Stimulated activated CD4-positive, alpha-beta T cell treated with anti-CD3 and anti-CD28 coated beads, TNF-alpha, amount 100 ng/mL, for 24 hours (primary cell): Measurements from ENCODE around the gene ABCC3.
"Not testable (repeated sequence)": the region's sequence is repeated elsewhere in the genome, so short reads cannot be mapped to it uniquely, and the experiment has no call there.

Experiments used
- DNase-seq, 3 experiments: peaks; one replicate each; pipeline ENCODE4 v3.0.0-alpha.2; 2020; ENCODE audit warnings: low read depth in 3 of 3

ABCC3 gene

DNA sequence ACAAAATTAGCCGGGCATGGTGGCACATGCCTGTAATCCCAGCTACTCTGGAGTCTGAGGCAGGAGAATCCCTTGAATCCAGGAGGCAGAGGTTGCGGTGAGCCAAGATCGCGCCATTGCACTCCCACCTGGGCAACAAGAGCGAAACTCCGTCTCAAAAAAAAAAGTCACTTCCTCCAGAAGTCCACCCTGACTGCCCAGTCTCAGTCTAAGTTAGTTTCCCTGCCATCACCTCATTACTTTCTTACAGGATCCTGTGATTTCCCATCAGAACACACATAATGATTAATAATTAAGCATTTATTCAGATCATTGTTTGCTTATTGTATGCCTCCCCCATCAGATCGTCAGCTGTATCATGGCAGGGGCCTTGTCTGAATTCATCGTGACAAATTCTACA, 31.6 kb downstream of the ABCC3 start:
- DNase-seq, result no peak

DNA sequence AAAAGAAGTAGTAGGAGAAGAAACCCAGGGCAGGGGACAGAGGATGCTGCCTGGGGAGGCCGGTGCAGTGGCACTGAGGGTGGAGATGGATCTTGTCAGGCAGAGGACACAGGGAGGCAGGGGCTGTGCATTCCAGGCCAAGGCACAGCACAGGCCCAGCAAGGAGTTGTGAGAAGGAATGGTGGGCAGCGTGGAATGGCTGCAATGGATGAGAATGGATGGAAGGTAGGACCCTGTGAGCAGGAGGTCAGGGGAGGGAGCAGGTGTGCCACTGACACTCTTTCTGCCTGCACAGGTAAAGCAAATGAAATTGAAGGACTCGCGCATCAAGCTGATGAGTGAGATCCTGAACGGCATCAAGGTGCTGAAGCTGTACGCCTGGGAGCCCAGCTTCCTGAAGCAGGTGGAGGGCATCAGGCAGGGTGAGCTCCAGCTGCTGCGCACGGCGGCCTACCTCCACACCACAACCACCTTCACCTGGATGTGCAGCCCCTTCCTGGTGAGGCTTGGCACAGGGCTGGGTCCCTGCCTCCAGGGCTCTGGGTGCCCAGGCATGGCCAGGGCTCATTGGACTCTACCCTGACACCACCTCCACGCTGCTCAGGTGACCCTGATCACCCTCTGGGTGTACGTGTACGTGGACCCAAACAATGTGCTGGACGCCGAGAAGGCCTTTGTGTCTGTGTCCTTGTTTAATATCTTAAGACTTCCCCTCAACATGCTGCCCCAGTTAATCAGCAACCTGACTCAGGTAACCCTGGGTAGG, 32.8 kb downstream of the ABCC3 start:
- no peak for DNase-seq

DNA sequence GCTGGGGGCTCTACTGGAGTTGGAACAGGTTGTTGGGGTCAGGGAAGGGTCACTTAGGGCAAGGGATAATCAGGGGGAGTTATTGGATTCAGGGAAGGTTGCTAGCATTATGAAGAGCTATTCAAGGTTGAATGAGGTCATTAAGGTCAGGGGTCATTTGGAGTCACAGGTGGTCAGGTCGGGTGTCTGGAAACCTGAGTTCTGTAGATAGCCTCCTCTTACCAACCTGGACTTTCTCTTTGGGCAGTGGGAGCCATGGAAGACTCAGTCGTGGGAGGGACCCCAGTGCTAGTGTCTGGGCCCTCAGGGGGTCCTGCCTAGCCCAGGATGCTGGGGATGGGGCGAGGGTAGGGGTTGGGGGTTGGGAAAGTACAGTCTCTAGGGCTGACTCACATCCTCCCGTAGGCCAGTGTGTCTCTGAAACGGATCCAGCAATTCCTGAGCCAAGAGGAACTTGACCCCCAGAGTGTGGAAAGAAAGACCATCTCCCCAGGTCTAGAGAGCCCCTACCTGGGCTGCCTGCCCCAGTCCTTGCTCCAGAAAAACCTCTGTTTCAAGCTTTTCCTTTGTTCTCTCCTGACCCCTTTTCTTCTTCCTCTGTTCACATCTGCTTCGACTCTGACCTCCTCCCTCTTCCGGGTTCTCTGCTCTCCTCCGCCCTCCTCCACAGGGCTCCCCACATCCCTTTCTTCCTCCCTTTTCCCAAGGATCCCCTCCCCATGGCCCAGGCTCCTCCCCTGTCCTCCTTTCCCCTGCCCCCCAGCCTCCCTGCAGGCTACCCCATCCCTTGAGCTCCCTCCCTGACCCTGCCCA, 33.5 kb downstream of the ABCC3 start:
- no peak for DNase-seq

DNA sequence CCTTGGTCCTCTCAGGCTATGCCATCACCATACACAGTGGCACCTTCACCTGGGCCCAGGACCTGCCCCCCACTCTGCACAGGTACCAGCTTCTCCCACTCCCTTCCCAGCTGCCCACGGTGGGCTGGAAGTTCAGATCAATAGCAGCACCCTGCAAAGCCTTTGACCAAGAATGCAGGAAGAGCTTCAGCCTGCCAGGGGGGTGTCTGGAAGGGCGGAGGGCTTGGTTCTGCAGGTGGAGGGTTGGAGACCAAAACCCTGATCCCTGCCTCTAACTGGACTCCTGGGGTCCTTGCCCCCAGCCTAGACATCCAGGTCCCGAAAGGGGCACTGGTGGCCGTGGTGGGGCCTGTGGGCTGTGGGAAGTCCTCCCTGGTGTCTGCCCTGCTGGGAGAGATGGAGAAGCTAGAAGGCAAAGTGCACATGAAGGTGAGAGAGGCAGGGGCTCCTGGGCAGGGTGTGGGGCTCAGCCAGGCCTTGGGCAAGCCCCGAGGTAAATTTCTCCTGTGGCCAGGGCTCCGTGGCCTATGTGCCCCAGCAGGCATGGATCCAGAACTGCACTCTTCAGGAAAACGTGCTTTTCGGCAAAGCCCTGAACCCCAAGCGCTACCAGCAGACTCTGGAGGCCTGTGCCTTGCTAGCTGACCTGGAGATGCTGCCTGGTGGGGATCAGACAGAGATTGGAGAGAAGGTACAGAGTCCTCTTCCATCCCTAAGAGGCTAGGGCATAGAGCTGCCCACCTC, 34.3 kb downstream of the ABCC3 start:
- DNase-seq, result no peak

DNA sequence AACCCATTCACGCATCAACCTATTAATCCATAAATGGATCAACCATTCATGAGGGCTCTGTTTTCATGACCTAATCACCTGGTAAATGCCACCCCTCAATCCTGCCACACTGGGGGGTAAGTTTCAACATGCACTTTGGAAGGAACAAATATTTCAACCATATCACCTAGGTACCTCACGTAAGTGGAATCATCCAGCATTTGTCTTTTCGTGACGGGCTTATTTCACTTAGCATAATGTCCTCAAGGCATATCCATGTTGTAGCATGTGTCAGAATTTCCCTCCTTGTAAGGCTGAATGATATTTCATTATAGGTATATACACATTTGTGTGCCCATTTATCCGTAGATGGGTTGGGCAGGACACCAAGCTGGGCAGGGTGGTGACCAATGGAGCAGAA, 37.4 kb downstream of the ABCC3 start:
- DNase-seq, result no peak

DNA sequence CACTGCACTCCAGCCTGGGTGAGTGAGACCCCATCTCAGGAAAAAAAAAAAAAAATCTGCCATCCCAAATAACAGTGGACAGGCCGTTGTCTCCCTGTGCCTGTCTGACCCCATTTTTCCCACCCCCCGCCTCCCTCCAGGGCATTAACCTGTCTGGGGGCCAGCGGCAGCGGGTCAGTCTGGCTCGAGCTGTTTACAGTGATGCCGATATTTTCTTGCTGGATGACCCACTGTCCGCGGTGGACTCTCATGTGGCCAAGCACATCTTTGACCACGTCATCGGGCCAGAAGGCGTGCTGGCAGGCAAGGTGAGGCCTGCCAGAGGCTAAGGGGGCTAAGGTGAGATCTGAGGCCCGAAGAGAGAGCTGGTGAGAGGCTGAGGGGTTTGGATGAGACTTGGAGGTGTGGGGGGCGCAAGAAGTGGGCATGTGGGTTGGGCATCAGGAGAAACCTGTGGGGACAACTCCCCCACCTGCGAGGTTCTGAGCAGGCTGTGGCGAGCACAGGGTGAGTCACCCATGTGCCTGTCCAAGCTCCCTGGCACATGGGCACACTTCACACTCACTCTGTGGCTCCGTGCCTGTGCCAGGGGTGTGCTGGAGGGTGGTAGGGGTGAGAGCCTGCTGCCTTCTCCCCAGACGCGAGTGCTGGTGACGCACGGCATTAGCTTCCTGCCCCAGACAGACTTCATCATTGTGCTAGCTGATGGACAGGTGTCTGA, 38.3 kb downstream of the ABCC3 start:
- DNase-seq, result no peak

DNA sequence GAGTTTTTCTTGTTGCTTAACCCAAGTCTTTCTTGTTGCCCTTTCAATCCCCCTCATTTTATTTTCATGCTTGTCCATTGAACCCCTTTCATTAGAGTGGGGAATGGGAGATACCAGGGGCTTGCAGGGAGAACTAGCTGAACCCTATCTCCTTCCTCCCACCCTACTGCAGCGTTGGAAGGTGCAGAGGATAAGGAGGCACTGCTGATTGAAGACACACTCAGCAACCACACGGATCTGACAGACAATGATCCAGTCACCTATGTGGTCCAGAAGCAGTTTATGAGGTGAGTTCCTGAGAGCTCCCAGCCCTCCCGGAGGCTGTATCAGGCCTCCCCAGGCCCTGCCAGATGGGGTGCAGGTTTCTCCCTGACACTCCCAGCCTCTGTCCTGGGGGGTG, 40.5 kb downstream of the ABCC3 start:
- DNase-seq, result no peak

DNA sequence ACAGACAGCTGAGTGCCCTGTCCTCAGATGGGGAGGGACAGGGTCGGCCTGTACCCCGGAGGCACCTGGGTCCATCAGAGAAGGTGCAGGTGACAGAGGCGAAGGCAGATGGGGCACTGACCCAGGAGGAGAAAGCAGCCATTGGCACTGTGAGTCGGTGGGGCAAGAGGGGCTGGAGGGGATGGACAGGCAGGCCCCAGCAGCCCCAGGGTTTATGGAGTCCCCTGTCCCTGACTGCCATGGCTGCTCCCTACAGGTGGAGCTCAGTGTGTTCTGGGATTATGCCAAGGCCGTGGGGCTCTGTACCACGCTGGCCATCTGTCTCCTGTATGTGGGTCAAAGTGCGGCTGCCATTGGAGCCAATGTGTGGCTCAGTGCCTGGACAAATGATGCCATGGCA, 40.9 kb downstream of the ABCC3 start:
- DNase-seq, result no peak

DNA sequence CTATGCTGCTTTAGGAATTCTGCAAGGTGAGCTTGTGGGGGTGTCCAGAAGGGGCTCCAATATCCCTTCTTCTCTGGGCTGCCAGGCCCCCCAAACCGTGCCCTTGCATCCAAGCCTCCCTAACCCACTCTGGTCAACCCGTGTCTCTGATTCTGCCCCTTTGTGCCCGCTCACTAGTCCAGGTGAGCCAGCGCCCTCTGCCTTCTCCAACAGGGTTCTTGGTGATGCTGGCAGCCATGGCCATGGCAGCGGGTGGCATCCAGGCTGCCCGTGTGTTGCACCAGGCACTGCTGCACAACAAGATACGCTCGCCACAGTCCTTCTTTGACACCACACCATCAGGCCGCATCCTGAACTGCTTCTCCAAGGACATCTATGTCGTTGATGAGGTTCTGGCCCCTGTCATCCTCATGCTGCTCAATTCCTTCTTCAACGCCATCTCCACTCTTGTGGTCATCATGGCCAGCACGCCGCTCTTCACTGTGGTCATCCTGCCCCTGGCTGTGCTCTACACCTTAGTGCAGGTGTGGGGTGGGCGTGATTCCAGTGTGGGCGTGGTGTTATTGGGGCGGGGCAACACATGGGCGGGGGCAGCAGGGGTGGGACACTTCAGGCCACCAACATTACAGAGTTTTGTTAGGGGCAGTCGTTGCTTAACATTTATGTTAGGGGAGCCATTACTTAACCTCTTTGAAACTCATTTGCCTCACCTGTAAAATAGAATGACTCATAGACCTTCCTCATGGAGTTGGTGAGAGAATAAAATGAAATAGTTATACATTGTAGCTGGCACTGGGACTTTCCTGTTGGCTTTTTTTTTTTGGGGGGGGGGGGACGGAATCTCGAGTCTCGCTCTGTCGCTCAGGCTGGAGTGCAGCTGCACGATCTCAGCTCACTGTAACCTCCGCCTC, 41.6 kb downstream of the ABCC3 start:
- DNase-seq, result no peak

DNA sequence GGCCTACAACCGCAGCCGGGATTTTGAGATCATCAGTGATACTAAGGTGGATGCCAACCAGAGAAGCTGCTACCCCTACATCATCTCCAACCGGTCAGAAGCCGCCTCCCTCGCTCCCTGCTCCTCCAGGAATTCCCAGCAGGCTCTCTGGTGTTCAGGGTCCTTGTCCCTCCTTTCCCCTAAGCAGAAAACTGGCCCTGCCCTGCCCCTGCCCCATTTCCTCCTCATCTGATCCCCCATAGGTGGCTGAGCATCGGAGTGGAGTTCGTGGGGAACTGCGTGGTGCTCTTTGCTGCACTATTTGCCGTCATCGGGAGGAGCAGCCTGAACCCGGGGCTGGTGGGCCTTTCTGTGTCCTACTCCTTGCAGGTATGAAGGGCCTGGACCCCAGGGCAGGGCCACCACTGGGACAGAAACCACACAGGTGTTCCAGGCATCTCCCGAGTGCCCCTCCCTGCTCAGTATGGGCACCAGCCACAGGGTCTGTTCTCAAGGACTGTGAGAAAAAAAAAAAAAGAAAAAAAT, 43.2 kb downstream of the ABCC3 start:
- DNase-seq, result no peak

DNA sequence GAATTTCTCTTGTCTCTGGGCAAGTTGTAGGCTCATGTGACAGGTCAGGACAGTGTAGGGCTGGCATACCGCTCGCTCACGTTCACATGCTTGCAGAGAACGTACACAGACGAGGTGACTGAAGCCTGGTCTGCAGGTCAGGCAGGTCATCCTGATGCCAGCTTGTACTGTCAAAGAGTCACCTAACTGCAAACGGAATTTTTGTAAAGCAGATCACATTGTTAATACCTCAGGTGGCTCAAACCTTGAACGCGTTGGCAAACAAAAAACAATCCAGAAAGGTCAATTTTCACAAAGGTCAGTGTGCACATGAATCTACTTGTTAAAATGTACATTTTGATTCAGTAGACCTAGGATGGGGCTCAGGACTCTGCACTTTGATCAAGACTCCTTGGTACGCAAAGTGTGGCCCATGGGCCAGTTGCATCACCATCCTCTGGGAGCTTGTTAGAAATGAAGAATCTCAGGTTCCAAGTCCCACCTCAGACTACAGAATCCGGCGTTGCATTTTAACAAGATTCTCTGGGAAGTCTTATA, 44.4 kb downstream of the ABCC3 start:
- no peak for DNase-seq

DNA sequence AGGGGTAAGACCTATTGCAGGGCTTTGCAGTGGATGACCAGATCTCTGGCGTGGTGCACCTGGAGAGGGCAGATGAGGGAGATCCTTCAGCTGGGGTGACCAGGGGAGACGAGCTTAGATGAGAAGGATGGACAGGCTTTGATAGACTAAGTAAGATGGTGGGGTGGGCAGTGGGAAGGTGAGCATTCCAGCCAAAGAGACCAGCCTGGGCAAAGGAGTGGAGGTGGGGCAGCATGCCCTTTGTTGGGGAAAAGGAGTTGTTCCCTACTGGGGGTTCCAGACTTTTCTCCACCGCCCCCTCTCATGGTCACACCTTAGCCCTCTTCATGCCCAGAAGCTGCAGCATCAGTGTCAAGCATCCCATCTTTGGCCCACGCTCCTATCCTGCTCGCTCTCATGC, 45.4 kb downstream of the ABCC3 start:
- no peak for DNase-seq

DNA sequence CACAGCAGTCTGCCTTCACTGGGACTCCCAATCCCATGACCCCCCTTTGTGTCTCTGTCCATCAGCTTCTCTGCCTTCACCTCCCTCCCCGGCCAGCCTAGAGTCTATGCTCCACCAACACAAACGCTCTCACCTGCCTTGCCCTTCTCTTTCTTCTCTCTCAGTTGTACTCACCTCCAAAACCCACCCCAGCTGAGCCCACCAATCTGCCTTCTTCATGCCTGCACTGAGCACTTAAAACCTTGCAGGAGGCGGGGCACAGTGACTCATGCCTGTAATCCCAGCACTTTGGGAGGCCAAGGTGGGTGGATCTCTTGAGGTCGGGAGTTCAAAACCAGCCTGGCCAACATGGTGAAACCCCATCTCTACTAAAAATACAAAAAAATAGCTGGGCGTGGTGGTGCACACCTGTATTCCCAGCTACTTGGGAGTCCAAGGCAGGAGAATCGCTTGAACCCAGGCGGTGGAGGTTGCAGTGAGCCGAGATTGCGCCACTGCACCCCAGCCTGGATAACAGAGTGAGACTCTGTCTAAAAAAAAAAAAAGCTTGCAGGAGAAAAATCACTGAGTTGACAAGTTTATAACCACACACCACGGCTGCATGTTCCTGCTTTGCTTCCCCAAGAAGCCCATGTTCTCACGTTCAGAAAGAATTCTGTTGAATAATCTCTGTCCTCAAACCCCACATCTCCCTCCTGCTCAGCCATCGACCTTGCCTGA, 46.0 kb downstream of the ABCC3 start:
- not testable (repeated sequence) for DNase-seq

DNA sequence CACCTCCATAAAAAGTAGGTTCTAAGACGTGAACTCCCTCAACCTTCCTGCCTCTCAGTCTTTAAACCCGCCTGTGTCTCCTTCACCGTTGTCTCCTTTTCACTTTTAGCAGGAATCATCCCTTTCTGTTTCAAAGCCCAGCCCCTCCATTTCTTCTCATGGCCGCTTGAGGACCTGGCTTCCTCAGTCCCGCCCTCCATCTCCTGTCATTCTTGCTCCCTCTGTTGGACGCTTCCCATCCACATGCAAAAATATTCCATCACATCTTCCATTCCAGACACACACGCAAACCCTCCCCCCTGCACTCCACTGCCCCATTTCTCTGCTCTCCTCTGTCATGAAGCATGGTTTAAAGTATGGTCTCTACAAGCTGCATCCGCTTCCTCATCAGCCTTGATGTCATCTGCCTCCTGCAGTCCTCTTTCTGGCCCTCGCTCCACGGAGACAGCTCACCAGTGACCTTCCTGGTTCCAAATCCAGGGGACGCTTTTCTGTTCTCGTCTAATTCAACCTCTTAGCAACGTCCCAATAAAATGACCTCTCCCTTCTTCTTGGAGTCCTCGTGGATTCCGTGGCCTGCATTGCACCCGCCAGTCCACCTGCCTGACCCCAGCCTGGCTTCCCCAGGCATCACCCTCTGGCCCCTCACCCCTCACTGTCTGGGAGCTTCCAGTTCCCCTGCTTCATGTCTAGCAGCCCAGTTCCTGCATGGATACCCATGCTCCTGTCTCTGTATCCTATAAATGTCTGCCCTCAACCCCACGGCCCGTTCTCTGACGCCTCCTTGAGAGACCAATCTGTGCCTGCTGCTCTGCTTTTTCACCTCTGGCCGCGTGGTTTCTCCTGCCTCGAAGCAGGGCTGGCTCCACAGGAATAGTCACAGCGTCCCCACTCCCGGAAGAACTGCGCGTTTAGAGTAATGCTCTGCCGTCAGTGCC, 46.9 kb downstream of the ABCC3 start:
- DNase-seq, result no peak

DNA sequence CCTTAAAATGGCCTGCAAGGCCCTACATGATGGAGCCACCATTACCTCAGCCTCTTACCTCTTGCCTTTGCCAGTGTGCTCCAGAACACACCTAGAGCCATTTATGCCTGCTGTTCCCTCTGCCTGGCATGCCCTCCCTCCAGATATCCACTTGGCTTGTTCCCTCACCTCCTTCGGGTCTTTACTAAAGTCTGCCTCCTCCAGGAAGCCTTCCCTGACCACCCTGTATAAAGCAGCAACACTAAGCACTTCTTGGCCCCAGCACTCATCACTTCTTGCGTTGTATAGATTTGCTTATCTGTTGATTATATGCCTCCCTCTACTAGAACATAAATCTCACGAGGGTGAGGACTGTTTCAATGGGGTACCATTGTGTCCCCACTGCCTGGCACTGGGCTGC, 47.8 kb downstream of the ABCC3 start:
- no peak for DNase-seq

DNA sequence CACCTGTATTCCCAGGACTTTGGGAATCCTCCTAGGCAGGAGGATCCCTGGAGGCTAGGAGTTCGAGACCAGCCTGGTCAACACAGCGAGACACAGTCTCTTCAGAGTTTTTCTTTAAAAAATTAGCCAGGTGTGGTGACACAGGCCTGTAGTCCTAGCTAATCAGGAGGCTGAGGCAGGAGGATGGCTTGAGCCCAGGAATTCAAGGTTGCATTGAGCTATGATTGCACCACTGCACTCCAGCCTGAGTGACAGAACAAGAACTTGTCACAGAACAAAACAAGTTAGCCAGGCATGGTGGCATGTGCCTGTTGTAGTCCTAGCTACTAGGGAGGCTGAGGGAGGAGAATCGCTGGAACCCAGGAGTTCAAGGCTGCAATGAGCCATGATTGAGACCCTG, 48.3 kb downstream of the ABCC3 start:
- no peak for DNase-seq

DNA sequence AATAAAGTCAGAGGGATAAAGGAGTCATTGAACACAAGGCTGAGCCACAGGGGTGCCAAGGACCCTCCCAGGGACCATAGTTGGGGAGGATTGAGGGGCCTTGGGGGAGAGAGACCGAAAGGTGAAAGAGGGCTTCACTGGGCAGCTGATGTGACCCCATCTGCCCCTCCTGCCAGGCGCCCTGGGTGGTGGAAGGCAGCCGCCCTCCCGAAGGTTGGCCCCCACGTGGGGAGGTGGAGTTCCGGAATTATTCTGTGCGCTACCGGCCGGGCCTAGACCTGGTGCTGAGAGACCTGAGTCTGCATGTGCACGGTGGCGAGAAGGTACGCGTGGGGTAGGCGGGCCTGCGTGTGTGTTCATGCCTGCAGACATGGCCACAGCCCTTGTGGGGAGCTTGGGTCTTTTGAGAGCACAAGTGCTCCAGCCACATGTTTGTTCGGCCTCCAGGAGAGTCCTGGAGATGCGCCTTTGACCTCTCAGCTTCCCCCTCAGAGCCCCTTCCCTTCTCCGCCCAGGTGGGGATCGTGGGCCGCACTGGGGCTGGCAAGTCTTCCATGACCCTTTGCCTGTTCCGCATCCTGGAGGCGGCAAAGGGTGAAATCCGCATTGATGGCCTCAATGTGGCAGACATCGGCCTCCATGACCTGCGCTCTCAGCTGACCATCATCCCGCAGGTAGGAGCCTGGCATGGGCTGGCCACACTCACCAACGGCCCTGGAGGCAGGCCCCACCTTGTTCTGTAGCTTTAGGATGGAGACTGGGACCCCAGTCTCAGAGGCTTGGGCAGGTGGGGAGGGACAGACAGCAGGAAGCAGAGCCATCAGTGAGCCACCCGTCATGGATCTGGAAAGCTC, 49.0 kb downstream of the ABCC3 start:
- no peak for DNase-seq

DNA sequence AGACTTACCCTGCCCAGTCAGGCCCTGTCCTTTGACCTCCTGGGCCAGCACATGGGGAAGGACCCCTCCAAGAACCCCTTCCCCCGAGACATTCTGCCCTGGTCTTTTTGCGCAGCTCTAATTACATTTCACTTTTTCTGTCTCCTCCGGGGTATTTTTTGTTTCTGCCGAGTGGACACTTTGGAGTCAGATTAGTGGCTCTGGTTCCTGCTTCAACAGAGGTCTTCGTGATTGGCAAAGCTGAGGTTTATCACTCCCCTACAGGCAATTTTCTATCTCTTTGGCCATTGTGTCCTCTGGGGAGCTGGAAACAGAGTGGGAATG, 49.6 kb downstream of the ABCC3 start:
- no peak for DNase-seq
